C4-2B (cell line): Measurements from ENCODE around the gene MPEG1.

Source experiments
- H3K27ac ChIP-seq: fragments of 450-650 bp; 2 replicates; pipeline ENCODE4 v1.5.1; 2017
- CTCF ChIP-seq: fragments of 450-650 bp; conservative IDR thresholded peaks from 2 replicates; pipeline ENCODE4 v1.5.1; 2017; ENCODE audit warnings: mild to moderate bottlenecking
- ZFX ChIP-seq: fragments of 450-650 bp; IDR thresholded peaks from 2 replicates; pipeline ENCODE4 v1.6.1; 2017

The MPEG1 gene

DNA sequence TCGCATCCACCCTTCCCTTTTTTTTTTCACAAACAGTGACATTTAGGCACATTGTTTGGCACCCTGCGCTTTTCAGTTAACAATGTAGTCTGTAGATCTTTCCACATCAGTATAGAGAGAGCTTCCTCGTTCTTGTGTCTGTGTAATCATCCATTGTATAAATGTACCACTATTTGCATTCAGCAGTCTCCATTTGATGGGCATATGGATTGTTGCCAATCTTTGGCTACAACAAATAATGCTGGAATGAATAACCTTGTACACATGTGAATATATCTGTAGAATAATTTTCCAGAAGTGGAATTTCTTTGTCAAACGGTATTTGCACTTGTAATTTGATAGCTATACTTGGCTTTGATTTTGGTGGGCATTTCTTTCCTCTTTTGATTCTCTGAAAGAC is 17.1 kb downstream of the MPEG1 start:
- TF ChIP-seq CTCF (no peak), ZFX (no peak)
- H3K27ac ChIP-seq = no peak overlapping the region

DNA sequence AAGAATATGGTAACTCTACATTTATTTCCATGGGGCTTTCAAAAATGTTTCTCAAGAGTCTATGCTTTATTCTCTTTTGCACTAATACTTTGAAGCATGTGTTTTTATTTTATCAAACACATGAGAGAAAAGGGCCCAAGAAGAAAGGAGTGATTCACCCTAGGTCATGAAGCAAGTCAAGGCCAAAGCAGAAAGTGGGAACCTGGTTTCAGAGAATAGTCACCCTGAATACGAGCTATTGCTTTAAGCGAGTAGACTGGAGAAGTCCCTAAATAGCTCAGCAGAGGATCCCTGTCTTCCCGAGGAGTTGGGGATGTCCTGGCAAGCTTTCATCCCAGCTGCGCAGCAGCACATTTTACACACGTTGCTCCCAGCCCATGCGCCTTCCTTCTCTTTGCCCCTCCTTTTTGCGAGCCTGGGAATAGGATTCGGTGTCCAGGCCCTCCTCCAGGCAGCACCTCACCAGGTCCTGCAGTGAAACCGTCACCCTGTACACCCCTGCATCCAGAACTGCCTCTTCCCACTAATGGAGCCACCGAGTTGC is 19.1 kb downstream of the MPEG1 start:
- no peak for TF ChIP-seq ZFX
- no peak for TF ChIP-seq CTCF
- no peak overlapping the region for H3K27ac ChIP-seq

DNA sequence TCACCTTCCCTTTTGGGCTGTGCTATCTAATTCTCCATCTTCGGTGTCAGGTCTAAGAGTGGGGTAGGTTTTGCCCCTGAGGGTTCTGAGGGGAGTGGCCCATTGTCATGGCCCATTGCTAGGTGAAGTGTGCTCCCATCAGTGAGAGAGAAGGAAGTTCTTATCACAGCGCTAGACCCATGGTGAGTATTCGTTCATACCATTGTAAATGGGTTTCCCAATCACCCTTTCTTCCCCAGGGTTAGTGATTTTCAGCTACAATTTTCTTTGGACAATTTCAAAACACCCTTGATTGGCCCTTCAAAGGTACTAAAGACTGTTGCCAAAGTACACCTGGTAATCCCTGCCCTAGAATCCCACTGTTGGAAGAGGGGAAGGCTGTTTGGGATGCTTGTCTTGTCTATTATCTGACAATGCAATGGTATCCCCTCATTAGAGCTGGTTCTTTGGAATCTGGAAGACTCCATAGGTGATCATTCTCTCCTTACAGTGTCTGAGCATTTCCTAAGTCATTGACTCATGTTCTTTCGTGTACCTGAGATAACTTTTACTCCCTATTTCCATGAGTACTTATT is 20.2 kb downstream of the MPEG1 start:
- TF ChIP-seq CTCF (no peak), ZFX (no peak)
- no peak overlapping the region for H3K27ac ChIP-seq

GRCh38 chr11:59191890-59192289 is 20.8 kb downstream of the MPEG1 start:
- TF ChIP-seq CTCF (no peak), ZFX (no peak)

DNA sequence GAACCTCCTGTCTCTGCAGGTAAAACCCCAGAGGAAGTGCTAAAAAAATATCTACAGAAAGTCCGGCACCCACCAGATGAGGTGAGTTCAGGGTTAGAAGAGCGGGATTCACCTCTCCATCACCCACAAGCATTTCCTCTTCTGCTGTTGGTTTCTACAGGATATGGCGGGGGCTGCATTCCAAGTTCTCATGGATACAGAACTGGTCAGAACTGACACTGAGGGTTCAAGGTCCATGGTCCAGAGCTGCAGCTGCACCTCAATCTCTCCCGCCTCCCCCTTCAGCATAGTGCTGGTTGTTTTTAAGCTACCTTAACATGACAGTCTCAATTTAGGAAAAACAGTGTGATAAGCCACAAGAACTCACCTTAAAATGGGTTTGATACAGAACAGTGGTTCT is 21.6 kb downstream of the MPEG1 start:
- no peak for TF ChIP-seq ZFX
- no peak for TF ChIP-seq CTCF
- H3K27ac ChIP-seq = no peak overlapping the region

More at GRCh38 chr11:59191890-59192289, 20.8 kb downstream of the MPEG1 start:
- H3K27ac ChIP-seq = no peak overlapping the region

- no peak overlapping the region for H3K27ac ChIP-seq
- no peak for TF ChIP-seq ZFX
Measured at GRCh38 chr11:59189986-59190385, 22.7 kb downstream of the MPEG1 start.

DNA sequence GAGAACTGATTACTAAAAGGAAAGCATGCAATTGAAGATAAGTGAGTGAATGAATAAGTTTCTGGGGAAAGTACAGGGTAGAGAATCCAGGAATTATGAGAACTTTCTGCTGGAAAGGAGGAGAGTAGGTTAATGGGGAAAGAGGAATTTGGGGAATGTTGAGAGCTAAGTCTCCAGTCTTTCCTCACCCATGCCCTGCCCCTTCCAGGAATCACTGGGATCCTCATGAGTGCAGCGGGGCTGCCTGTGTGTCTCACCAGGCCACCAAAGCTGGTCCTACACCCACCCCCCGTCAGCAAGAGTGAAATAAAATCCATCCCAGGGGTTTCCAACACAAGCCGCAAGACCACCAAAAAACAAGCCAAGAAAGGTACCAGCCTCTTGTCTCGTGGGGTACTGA is 23.8 kb downstream of the MPEG1 start:
- TF ChIP-seq ZFX (no peak), CTCF (no peak)
- H3K27ac ChIP-seq = no peak overlapping the region

- TF ChIP-seq ZFX = no peak
- no peak for TF ChIP-seq CTCF
- no peak overlapping the region for H3K27ac ChIP-seq
Measured at GRCh38 chr11:59187587-59187986, 25.1 kb downstream of the MPEG1 start.
